Thoracic aorta (tissue), 2 donors: Measurements from ENCODE around the gene THADA. TPM values are rescaled to one million over a fixed set of nuclear protein-coding genes. Genes with fewer than 3 reads are reported as not detected.

Experiments
- ATAC-seq: fragments of 150-250 bp; one replicate; pipeline ENCODE4 v1.8.0; 2017; ENCODE audit warnings: low read depth; ENCODE audit not compliant: insufficient number of reproducible peaks, low FRiP score
- DNase-seq: peaks from one replicate; pipeline ENCODE4 v3.0.0-alpha.2; 2020; ENCODE audit warnings: low spot score
- H3K27ac ChIP-seq, 2 donors: fragments of 200-600 bp; sonication (generic); 1 replicate in 1 of 2; 2 replicates in 1 of 2; pipeline ENCODE4 v1.5.1; 2016; ENCODE audit warnings: mild to moderate bottlenecking in 2 of 2, moderate library complexity in 2 of 2
- H3K27me3 ChIP-seq: fragments of 200-600 bp; sonication (generic); replicated peaks from 2 replicates; pipeline ENCODE4 v1.6.0; 2016; ENCODE audit warnings: mild to moderate bottlenecking; ENCODE audit not compliant: insufficient read depth
- H3K36me3 ChIP-seq: fragments of 200-600 bp; sonication (generic); one replicate; pipeline ENCODE4 v1.5.1; 2016
- H3K4me1 ChIP-seq, 2 donors: fragments of 200-600 bp; sonication (generic); 1 replicate in 1 of 2; 2 replicates in 1 of 2; pipeline versions ENCODE4 v1.5.1 to v1.6.0; 2016; ENCODE audit warnings: low read depth in 2 of 2, mild to moderate bottlenecking in 1 of 2; ENCODE audit not compliant: control insufficient read depth in 1 of 2
- H3K4me3 ChIP-seq: fragments of 200-600 bp; sonication (generic); 2 replicates; pipeline ENCODE4 v1.5.1; 2016; ENCODE audit warnings: mild to moderate bottlenecking
- H3K9me3 ChIP-seq: fragments of 200-600 bp; sonication (generic); 2 replicates; pipeline ENCODE4 v1.5.1; 2016
- total RNA-seq, 2 donors: library from RNA; depleted of rRNA; stranded (reverse); fragments of >200 nt; gene quantifications; one replicate each; pipeline versions ENCODE4 v1.1.0 to v1.2.3, GENCODE V29; 2016
- TF ChIP-seq, protein P1 (sequence below): fragments of 200-600 bp; sonication (generic); IDR thresholded peaks from one replicate; pipeline ENCODE4 v1.5.1; 2019; ENCODE audit warnings: antibody characterized with exemption

THADA gene
- total RNA-seq, 2 donors from 2014 or later, result 33.3 to 46.6 TPM

DNA sequence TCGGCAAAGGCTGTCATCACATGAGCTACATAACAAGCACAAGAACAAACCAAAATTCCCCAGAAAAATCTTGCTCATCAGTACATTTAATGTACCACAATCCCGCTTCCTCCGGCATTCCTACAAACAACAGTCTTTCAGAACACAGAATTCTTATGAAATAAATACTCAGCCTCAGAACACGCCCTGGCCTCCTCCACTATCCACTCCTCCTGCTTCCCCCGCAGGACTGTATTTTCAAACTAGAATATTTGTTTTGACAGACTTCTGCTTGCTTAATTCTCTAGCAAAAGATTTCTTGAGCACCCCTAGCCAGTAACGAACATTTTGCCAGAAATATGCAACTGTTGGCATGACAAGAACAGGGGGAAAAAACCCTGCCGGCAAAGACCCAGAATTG, 131.2 kb downstream of the THADA start:
- no peaks in the 10 kb centered on the region for H3K9me3 ChIP-seq
- peaks cover 63 to 93% of the 10 kb centered on the region in 2 donors for H3K4me1 ChIP-seq
- peak overlapping the region; percentile 34 to 67 for H3K27ac ChIP-seq
- DNase-seq (no peak), ATAC-seq (no peak)
- TF ChIP-seq, protein P1, sequence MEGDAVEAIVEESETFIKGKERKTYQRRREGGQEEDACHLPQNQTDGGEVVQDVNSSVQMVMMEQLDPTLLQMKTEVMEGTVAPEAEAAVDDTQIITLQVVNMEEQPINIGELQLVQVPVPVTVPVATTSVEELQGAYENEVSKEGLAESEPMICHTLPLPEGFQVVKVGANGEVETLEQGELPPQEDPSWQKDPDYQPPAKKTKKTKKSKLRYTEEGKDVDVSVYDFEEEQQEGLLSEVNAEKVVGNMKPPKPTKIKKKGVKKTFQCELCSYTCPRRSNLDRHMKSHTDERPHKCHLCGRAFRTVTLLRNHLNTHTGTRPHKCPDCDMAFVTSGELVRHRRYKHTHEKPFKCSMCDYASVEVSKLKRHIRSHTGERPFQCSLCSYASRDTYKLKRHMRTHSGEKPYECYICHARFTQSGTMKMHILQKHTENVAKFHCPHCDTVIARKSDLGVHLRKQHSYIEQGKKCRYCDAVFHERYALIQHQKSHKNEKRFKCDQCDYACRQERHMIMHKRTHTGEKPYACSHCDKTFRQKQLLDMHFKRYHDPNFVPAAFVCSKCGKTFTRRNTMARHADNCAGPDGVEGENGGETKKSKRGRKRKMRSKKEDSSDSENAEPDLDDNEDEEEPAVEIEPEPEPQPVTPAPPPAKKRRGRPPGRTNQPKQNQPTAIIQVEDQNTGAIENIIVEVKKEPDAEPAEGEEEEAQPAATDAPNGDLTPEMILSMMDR, result no peak
- H3K4me3 ChIP-seq, result peak overlapping the region; percentile 31
- H3K36me3 ChIP-seq, result no peaks in the 10 kb centered on the region
- H3K27me3 ChIP-seq, result no peaks in the 10 kb centered on the region

DNA sequence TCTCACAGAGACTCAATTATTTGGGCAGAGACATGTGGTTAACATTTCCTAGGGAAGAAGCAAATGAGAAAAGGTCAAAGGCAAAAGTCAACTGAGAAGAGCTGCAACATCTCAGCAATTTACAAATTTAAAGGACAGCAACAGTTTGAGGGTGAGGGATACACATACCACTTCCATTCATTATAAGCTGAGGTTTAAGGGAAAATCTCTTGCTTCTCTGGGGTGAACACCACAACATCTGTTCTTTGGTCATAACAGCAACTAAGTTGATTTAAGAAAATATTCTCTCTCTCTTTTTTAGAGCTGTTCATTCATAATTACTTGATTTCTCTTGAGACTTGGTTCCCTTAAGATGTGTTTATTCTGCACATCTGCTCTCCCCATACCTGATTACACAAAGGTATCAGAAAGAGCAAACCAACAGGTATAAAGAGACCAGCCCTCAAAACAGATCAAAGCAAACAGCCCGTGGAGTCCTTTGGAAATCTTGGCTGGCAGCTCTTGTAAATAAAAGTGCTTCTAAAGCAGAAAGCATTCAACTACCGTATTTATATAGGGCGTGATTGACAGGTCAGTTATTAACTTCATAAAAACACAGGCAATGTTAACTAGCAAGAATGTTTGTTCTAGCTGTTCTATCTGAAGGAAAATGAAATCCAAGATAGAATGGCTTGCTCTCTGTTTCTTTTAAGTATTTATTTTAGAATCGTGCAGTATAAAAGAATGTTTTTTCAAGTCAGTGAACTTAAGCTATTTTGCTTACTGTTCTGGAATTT, 132.8 kb downstream of the THADA start:
- DNase-seq, result no peak
- H3K4me1 ChIP-seq, result peaks cover 72 to 93% of the 10 kb centered on the region in 2 donors
- H3K9me3 ChIP-seq, result no peaks in the 10 kb centered on the region
- no peak for ATAC-seq
- H3K4me3 ChIP-seq, result peak overlapping the region; percentile 33
- TF ChIP-seq, protein P1, result no peak
- peak overlapping the region; percentile 34 to 78 for H3K27ac ChIP-seq
- no peaks in the 10 kb centered on the region for H3K36me3 ChIP-seq
- H3K27me3 ChIP-seq, result no peaks in the 10 kb centered on the region

DNA sequence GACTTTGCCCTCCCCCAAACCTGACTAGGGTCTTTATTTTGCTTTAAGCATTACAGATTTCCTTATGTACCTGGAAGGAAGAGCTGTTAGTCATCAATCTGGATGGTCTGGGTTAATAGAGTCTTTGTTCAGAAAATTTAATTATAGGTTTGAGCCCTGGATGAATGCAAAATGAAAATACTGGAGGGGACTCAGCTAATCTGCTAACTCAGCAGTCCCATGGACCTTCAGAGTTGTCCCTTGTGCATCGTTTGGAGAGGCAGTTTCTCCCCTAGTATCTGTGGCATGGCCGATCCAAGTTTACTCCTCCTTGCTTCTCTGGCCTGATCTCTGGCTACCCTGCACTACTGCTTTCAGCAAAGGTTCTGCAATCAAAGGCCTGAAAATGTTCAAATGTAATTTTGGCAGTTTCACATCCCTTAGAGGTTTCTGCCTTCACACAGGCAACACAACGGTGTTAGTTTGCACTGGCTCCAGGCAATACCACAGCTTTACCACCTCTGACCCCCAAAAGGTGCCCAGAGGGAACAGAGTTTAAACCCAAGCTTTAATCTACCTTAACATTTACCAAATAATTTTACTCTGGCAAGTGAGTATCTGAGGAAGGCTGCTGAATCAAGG, 134.3 kb downstream of the THADA start:
- no peaks in the 10 kb centered on the region for H3K36me3 ChIP-seq
- no peak for ATAC-seq
- peaks cover 72 to 95% of the 10 kb centered on the region in 2 donors for H3K4me1 ChIP-seq
- DNase-seq, result no peak
- no peaks in the 10 kb centered on the region for H3K27me3 ChIP-seq
- TF ChIP-seq, protein P1, result no peak
- H3K27ac ChIP-seq, result peak overlapping the region; percentile 34 to 78
- no peaks in the 10 kb centered on the region for H3K9me3 ChIP-seq
- H3K4me3 ChIP-seq, result no peak overlapping the region

DNA sequence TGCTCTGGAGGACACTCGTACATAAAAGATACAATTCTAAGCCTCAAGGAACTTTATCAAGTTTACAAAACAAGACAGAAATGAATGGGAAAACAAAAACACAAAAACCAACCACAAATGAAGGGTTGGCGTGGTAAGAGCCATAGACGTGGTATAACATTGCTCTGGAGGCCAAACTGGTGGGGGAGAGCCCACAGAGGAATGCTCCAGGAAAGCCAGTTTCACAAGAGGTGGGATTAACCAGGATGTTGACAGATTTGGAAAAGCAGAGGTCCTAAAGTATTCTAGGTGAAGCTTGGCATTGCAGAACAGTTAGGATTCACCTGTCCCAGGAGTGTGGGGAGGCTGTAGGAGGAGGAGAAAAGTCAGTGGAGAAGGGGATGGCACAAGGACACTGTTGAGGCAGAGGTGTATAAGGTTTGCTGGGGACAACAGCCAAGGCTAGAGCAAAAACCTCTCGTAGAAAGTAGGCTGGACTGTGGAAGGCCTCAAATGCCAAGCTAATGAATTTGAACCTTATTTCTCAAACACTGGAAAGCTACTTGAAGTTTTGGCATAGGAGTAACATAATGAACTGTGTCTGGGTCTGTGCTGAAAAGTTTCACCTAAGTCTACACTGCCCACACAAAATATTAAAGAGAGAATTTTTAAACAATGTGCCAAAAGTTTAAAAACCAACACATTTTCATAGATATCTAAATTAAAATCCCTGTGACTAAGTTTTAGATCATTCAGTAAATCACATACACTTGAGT, 135.1 kb downstream of the THADA start:
- Histone ChIP-seq H3K4me1 (peaks cover 78 to 98% of the 10 kb centered on the region in 2 donors), H3K27ac (peak overlapping the region; percentile 34 to 78), H3K36me3 (no peaks in the 10 kb centered on the region), H3K27me3 (no peaks in the 10 kb centered on the region), H3K4me3 (no peak overlapping the region), H3K9me3 (no peaks in the 10 kb centered on the region)
- no peak for DNase-seq
- ATAC-seq, result no peak
- TF ChIP-seq, protein P1, result no peak

DNA sequence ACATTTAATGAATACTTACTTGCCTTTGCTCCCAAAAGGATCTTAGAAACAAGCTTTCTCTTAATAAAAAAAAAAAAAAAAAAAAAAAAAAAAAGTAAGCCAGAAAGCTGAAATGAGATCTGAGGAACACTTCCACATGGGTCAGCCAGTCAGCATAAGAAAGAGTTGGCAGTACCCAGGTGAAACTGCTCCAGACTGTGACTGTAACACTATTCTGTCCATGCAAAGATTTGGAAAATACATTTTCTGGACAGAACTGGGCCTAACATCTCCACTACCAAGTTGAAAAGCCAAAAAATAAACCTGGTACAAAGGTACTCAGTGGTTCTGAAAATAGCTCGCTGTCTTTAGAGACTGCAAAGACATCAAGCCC, 135.7 kb downstream of the THADA start:
- H3K4me3 ChIP-seq, result no peak overlapping the region
- TF ChIP-seq, protein P1, result no peak
- H3K4me1 ChIP-seq, result peaks cover 78 to 98% of the 10 kb centered on the region in 2 donors
- DNase-seq (no peak), ATAC-seq (no peak)
- no peaks in the 10 kb centered on the region for H3K9me3 ChIP-seq
- no peaks in the 10 kb centered on the region for H3K27me3 ChIP-seq
- H3K36me3 ChIP-seq, result no peaks in the 10 kb centered on the region
- peak overlapping the region; percentile 34 to 78 for H3K27ac ChIP-seq
